ENCODE results near the gene ADGRF3.

GRCh38 chr2:26285931-26286330, 60.7 kb downstream of the ADGRF3 start:
- no peak for TF ChIP-seq POLR2A (IDR thresholded peaks at IDR 0.05; ENCODE audit: low read depth, low read length)
- no peak for TF ChIP-seq POLR2AphosphoS5 (IDR thresholded peaks at IDR 0.05; ENCODE audit: low read depth, low read length)
- TF ChIP-seq TAF1 (IDR thresholded peaks at IDR 0.05; ENCODE audit: low read depth, low read length): no peak
- no peak for TF ChIP-seq SPI1 (IDR thresholded peaks at IDR 0.05; ENCODE audit: low read depth, low read length)
- no peak for TF ChIP-seq POU2F2 (IDR thresholded peaks at IDR 0.05; ENCODE audit: low read depth, low read length)
- TF ChIP-seq PAX5 (IDR thresholded peaks at IDR 0.05; ENCODE audit: insufficient read depth, low read length, severe bottlenecking): no peak
